Adrenal gland (tissue), 12 donors: ENCODE results near the gene FKBP11. TPM values are rescaled to one million over a fixed set of nuclear protein-coding genes. Genes with fewer than 3 reads are reported as not detected.

ENCODE experiments used
- DNase-seq, 7 donors: peaks; one replicate each; pipeline ENCODE4 v3.0.0-alpha.2; 2019 to 2020
- H3K27ac ChIP-seq, 5 donors: fragments of 200-600 bp; sonication (generic) in 4 of 5; 1 replicate in 3 of 5; 2 replicates in 2 of 5; pipeline versions ENCODE4 v1.5.1 to v1.8.0; 2016 to 2020; ENCODE audit warnings: mild to moderate bottlenecking in 1 of 5
- H3K27me3 ChIP-seq: fragments of 200-600 bp; 2 replicates; pipeline ENCODE4 v1.8.0; 2021
- H3K36me3 ChIP-seq, 2 donors: fragments of 200-600 bp; replicated peaks in 1 of 2; 1 replicate in 1 of 2; 2 replicates in 1 of 2; pipeline versions ENCODE4 v1.5.1 to v1.8.0; 2018 to 2022
- H3K4me1 ChIP-seq, 2 donors: fragments of 200-600 bp; replicated peaks in 1 of 2; 1 replicate in 1 of 2; 2 replicates in 1 of 2; pipeline versions ENCODE4 v1.5.1 to v1.8.0; 2018 to 2021
- H3K4me3 ChIP-seq, 4 donors: fragments of 200-600 bp; sonication (generic) in 3 of 4; one replicate each; pipeline ENCODE4 v1.5.1; 2016 to 2018
- H3K9me3 ChIP-seq, 3 donors: fragments of 200-600 bp; sonication (generic) in 1 of 3; replicated peaks in 1 of 3; 1 replicate in 2 of 3; 2 replicates in 1 of 3; pipeline versions ENCODE4 v1.5.1 to v1.8.0; 2016 to 2021
- POLR2A ChIP-seq, 2 donors: fragments of 450-650 bp; IDR thresholded peaks; one replicate each; pipeline ENCODE4 v1.6.1; 2017; ENCODE audit warnings: antibody characterized with exemption in 2 of 2, mild to moderate bottlenecking in 2 of 2, moderate library complexity in 1 of 2
- WGBS, 4 donors: extraction: QIAGEN DNeasy Blood & Tissue Kit in 2 of 4; methylation state at CpG; one replicate each; pipeline versions ENCODE4 v1.1.5 to v1.1.7; 2013 to 2017; 5-methylcytosine and 5-hydroxymethylcytosine counted together
- intact Hi-C, 2 donors: fragments of 100-400 bp; cut with DNase I; formaldehyde crosslinking; loops; one replicate each; pipeline versions ENCODE4 v1.14.1 to v1.15.0; 2022 to 2023
- polyA plus RNA-seq, 3 donors: library from polyadenylated mRNA; stranded (reverse); fragments of 200-250 nt in 2 of 3; fragments of 350-450 nt in 1 of 3; fragmentation: Illumina TruSeq in 1 of 3; extraction: RNeasy Lipid Tissue Mini Kit (QIAGEN cat#74804) in 1 of 3; gene quantifications; one replicate each; pipeline ENCODE4 v1.2.3, GENCODE V29; 2013 to 2014
- total RNA-seq, 9 donors: library from RNA; depleted of rRNA in 4 of 9; stranded (reverse); fragments of >200 nt in 4 of 9; fragments of 120-200 nt in 1 of 9; fragmentation: NEBNext Ultra II Directional in 1 of 9; extraction: Animal tissue kit (Norgen Biotek cat#: 25700) in 1 of 9; gene quantifications; one replicate each; pipeline versions ENCODE4 v1.1.0 to v1.2.4, GENCODE V29; 2013 to 2023
- TF ChIP-seq, protein P1 (sequence below), 6 experiments: fragments of 450-650 bp in 4 of 6; fragments of 200-600 bp in 2 of 6; sonication (generic) in 1 of 6; IDR thresholded peaks; 1 replicate in 5 of 6; 2 replicates in 1 of 6; pipeline versions ENCODE4 v1.5.1 to v1.8.0; 2016 to 2021; ENCODE audit warnings: antibody characterized with exemption in 6 of 6, mild to moderate bottlenecking in 2 of 6, moderate library complexity in 1 of 6
- donor health status: healthy with polysubstance abuse.
- donor health status: Bipolar disorder and iron deficiency.
- donor health status: DM: yes; HTN: yes; CAD: no.
- donor health status: DM: no; HTN: no; CAD: no.
- donor health status: DM: no; HTN: no; CAD: no.
- donor health status: DM: yes; HTN: yes; CAD: no.

The FKBP11 gene
- total and polyA plus RNA-seq, 12 donors, result 4.1 to 118 (median 24.9) TPM

- H3K4me3 ChIP-seq, result no peak overlapping the region
- H3K9me3 ChIP-seq, result no peaks in the 10 kb centered on the region
- WGBS, 4 donors, result 78 to 99% (median 86%) methylated on average over 7 of the region's 7 CpGs
- no peak for DNase-seq
- TF ChIP-seq, protein P1, sequence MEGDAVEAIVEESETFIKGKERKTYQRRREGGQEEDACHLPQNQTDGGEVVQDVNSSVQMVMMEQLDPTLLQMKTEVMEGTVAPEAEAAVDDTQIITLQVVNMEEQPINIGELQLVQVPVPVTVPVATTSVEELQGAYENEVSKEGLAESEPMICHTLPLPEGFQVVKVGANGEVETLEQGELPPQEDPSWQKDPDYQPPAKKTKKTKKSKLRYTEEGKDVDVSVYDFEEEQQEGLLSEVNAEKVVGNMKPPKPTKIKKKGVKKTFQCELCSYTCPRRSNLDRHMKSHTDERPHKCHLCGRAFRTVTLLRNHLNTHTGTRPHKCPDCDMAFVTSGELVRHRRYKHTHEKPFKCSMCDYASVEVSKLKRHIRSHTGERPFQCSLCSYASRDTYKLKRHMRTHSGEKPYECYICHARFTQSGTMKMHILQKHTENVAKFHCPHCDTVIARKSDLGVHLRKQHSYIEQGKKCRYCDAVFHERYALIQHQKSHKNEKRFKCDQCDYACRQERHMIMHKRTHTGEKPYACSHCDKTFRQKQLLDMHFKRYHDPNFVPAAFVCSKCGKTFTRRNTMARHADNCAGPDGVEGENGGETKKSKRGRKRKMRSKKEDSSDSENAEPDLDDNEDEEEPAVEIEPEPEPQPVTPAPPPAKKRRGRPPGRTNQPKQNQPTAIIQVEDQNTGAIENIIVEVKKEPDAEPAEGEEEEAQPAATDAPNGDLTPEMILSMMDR (IDR thresholded peaks at IDR 0.05), result no peak
- no peak for TF ChIP-seq POLR2A (IDR thresholded peaks at IDR 0.05)
- H3K4me1 ChIP-seq, result peaks cover 0 to 10% of the 10 kb centered on the region in 2 donors
- H3K27ac ChIP-seq, result no peak overlapping the region
- H3K27me3 ChIP-seq, result no peaks in the 10 kb centered on the region
- intact Hi-C loops, result loop anchor here in 1 of 2 donors (10.0 kb wide), 1 partner anchor 46 kb away; no protein-coding TSS in a partner anchor
- H3K36me3 ChIP-seq, result peaks cover 0 to 54% of the 10 kb centered on the region in 2 donors
Observed at GRCh38 chr12:48938805-48939204, 13.5 kb upstream of the FKBP11 start.

DNA sequence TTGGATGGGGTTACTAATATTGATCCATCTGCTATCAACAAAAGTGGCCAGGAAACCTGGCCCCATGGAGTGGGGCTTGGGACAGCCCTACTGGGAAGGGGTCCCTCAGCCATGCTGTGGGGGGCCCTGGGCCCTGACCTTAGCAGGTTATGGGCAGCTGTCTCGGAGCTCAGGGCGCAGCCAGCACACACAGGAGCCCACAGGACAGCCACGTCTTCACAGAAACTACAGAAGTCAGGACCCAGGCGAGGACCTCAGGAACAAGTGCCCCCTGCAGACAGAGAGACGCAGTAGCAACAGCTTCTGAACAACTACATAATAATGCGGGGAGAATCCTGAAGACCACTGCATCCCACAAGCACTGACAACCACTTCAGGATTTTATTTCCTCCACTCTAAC, 11.9 kb upstream of the FKBP11 start:
- Histone ChIP-seq H3K36me3 (peaks cover 0 to 66% of the 10 kb centered on the region in 2 donors), H3K27me3 (no peaks in the 10 kb centered on the region), H3K4me1 (peaks cover 0 to 10% of the 10 kb centered on the region in 2 donors), H3K27ac (no peak overlapping the region), H3K4me3 (no peak overlapping the region), H3K9me3 (no peaks in the 10 kb centered on the region)
- WGBS, 4 donors, result 76 to 91% (median 85%) methylated on average over 6 of the region's 6 CpGs
- intact Hi-C loops, result loop anchor here in 1 of 2 donors (10.0 kb wide), 1 partner anchor 48 kb away; no protein-coding TSS in a partner anchor
- TF ChIP-seq POLR2A (IDR thresholded peaks at IDR 0.05), result no peak
- TF ChIP-seq, protein P1 (IDR thresholded peaks at IDR 0.05), result no peak
- DNase-seq, result no peak

DNA sequence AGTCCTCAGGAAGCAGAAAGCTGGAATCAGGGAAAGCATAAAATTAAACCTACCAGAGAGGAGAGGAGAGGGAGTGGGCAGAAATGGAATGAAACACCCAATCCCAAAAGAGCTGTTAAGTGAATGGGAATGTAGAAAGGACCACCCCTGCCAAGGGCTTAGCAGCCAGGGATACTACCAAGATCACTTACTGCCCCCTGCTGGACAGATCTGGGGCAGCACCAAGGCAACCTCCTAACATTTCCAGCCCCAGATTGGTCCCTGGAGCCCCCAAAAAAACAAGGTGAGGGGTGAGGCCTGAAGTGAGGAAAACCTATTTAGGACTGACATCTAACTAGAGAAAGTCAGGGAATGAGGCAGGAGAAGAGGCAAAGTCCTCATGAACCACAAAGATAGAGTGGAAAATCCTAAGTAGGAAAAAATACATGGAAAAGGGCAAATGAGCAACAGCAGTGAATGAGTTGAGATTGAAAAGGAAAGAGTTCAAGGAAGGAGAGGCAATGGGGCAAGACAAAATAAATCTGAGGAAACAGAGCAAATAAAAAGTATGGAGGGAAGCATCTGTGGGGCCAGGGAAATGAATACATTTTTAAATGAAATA, 11.2 kb upstream of the FKBP11 start:
- peak; percentile 51 to 84 (median 76) for DNase-seq
- no peak overlapping the region for H3K4me3 ChIP-seq
- intact Hi-C loops, result loop anchor here in 1 of 2 donors (10.0 kb wide), 1 partner anchor 48 kb away; no protein-coding TSS in a partner anchor
- peaks cover 0 to 6% of the 10 kb centered on the region in 2 donors for H3K4me1 ChIP-seq
- TF ChIP-seq, protein P1 (IDR thresholded peaks at IDR 0.05), result peak; percentile 49 to 88 (median 78)
- TF ChIP-seq POLR2A (IDR thresholded peaks at IDR 0.05), result no peak
- no peak overlapping the region for H3K27ac ChIP-seq
- H3K9me3 ChIP-seq, result no peaks in the 10 kb centered on the region
- H3K27me3 ChIP-seq, result no peaks in the 10 kb centered on the region
- peaks cover 0 to 70% of the 10 kb centered on the region in 2 donors for H3K36me3 ChIP-seq

- H3K4me3 ChIP-seq, result no peak overlapping the region
- WGBS, 4 donors, result 91 to 100% (median 94%) methylated on average over 1 of the region's 1 CpG; no CpG with 5 or more reads in 1 of the 4 donors
- intact Hi-C loops, result loop anchor here in 1 of 2 donors (10.0 kb wide), 1 partner anchor 50 kb away; no protein-coding TSS in a partner anchor
- no peaks in the 10 kb centered on the region for H3K27me3 ChIP-seq
- no peak for DNase-seq
- H3K27ac ChIP-seq, result no peak overlapping the region
- H3K4me1 ChIP-seq, result no peaks in the 10 kb centered on the region
- TF ChIP-seq, protein P1 (IDR thresholded peaks at IDR 0.05), result peak in 1 of 6 experiments; percentile 7
- TF ChIP-seq POLR2A (IDR thresholded peaks at IDR 0.05), result no peak
- H3K36me3 ChIP-seq, result peaks cover 0 to 67% of the 10 kb centered on the region in 2 donors
- H3K9me3 ChIP-seq, result no peaks in the 10 kb centered on the region
Observed at GRCh38 chr12:48934312-48934706, 9.0 kb upstream of the FKBP11 start.
